GM19372 (cell line): ENCODE data around the gene CNGA1.
A peak's percentile ranks its signal among the peaks of the same experiment; 100 is the strongest.

Experiments
- ATAC-seq: cut with Tn5 transposase; IDR thresholded peaks from one replicate; pipeline ENCODE4 v1.9.1; 2021; ENCODE audit warnings: mild to moderate bottlenecking, low read depth, moderate library complexity; ENCODE audit not compliant: unreplicated experiment

The CNGA1 gene

DNA sequence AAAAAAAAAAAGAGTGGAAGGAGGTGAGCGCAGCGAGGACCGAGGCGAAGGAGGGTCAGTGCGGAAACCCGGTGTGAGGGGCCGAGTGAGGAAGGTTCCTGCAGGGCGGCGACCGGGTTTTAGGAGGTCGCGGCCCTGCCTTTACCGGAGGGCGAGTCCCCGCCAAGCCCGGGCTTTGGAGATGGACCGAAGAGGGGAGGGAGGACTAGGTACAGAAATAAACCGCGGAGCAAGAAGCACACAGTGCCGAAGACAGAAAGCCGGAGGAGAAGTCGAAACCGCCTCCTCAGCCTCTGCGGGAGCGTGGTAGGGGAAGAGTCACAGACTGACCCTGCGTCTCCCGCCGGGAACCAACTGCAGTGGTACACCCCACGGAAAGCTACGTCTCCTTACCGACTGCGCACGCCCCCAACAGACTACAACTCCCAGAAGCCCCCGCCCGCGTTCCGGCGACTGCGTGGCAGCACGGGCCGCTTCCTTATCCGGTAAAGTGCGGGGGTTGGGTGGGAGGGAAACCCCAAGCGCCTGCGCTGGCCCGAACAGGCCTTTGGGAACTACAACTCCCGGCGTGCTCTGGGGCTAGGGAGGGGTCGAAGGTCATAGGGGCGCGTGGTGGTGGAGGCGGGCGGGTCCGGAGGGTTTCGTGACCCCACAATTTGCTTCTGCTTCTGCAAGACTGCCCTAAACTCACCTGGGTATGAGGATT lies 102.1 kb downstream of the CNGA1 start, which contains the start of gene NFXL1:
TSS of gene NFXL1 (minus strand) at position 364 of the 706 bp plus-strand sequence. CDS start 380 bp downstream, outside the sequence.
- ATAC-seq: peak; percentile 97

DNA sequence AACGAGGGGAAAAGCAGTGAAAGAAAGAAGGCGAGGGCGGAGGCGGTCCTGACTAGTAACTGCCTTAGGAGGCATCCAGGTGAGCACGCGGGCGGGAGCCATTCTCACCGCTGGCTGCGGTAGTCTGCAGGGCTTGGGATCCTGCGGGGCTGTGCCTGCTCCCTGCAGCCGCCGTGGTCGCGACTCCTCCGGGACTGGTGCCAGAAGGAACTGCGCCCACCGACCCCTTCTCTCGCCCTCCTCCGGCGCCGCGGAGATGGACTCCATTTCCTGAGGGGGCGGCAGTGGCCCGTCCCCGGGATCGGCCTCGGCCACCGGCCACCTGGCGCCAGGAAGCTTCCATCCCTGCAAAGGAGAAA lies 102.6 kb downstream of the CNGA1 start:
- ATAC-seq: peak; percentile 17

DNA sequence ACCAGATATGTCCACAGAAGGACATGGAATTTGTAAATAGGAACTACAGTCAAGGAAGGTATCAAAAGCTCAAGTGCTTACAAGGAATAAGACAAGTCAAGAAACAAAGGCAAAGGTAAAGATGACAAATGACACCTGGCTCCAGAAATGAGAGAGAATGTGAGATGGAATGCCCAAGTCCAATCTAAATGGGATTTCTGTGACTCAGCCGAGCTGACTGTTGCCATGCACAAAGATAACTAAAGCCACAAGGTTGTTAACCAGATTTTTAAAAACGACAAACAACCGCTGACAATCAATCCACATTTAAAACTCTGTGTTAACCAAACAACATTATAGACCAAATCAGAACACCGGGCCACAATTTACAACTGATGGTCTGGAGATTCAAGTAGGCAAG lies 103.2 kb downstream of the CNGA1 start:
- ATAC-seq: no peak

DNA sequence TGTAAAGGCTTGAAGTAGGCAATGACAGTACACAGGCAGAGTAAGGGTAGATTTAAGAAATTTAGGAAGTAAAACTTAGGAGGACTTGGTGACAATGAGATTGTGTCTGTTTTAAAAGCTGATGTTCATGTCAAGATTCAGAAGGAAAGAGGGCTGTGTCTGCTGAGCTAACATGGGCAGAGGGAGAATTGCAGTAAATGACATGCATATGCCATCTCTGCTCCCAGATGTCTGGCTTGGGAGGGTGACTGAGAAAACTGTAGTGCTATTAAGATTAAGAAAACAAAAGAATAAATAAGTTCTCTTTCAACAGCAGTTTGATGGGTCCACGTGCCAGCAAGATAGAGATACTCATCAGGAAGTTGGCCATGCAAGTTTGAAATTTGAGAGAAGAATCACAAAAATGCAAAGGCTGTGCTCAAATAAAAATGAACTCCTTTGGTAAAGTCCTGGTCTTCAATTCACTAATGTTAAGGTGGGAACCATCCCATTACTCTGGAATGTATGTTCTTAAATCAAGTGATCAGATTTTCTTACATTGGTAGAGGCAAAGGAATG lies 109.3 kb downstream of the CNGA1 start:
- ATAC-seq: no peak

DNA sequence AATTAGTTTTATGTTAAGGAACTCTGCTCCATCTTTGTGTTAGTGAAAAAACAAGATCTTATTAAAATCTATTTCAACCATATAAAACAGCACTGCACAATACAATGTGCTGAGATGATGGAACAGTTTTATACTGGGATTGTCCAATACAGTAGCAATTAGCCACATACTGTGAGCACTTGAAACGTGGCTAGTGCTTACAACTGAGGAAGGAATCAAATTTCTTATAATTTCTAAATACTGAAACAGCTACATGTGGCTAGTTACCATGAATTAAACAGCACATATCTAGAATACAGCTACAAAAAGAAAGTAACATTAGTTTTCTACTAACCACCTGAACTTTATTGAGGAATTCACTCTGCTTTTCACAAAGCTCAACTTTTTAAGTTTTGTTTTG lies 116.8 kb downstream of the CNGA1 start:
- ATAC-seq: no peak

DNA sequence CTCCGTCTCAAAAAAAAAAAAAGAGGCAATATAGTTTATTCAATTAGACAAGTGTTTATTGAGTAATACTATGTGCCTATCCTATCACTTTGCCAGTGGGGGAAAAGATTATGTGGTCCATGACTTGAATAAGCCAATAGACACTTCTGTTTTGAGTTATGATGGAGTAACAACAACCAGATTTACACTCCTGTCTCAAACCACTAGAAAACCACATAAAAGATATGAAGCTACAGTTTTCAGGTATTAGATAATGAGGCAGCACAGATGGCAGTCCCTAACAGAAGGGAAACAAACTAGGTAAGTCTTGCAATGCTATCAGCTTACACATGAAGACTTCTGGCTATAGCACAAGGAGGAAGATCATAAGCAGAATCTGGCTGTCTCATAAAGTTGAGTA lies 124.6 kb downstream of the CNGA1 start:
- ATAC-seq: no peak
